Neural cell (in vitro differentiated cells): ENCODE measurements around the gene PIAS1.

Source experiments
- EP300 ChIP-seq: fragments of 450-650 bp; conservative IDR thresholded peaks from 2 replicates; pipeline ENCODE4 v1.6.1; 2014; ENCODE audit warnings: antibody characterized with exemption, mild to moderate bottlenecking, moderate library complexity; ENCODE audit not compliant: poor library complexity, severe bottlenecking
- POLR2AphosphoS5 ChIP-seq: IDR thresholded peaks from 2 replicates; pipeline ENCODE4 v1.6.1; 2012
- RAD21 ChIP-seq: fragments of 450-650 bp; conservative IDR thresholded peaks from 2 replicates; pipeline ENCODE4 v1.6.1; 2014; ENCODE audit warnings: antibody characterized with exemption, mild to moderate bottlenecking, moderate library complexity
- SMC3 ChIP-seq: fragments of 450-650 bp; conservative IDR thresholded peaks from 2 replicates; pipeline ENCODE4 v1.6.1; 2014; ENCODE audit warnings: antibody characterized with exemption, mild to moderate bottlenecking, moderate library complexity; ENCODE audit not compliant: poor library complexity
- TF ChIP-seq, protein P1 (sequence below): fragments of 450-650 bp; IDR thresholded peaks from 2 replicates; pipeline ENCODE4 v1.5.1; 2014; ENCODE audit warnings: antibody characterized with exemption, mild to moderate bottlenecking, moderate library complexity; ENCODE audit not compliant: poor library complexity, severe bottlenecking

DNA sequence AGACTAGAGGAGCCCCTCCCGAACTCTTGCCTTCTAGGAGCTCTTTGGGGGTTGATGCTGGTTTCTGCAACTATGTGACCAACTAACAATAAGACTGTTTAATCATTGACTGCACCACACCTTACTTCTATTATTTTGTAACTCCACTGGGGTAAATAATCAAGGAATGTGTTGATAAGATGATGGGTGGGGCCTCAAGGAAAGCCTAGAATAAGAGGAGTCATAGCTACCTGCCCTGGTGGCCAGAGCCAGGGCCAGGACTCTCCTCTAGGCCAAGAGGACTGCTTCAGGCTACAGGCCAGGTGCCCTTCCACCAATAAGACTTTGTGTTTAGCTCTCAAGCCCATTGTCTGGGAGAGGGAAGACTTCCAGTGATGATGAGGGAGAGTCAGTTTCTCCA is 41.2 kb upstream of the PIAS1 start:
- TF ChIP-seq, protein P1, sequence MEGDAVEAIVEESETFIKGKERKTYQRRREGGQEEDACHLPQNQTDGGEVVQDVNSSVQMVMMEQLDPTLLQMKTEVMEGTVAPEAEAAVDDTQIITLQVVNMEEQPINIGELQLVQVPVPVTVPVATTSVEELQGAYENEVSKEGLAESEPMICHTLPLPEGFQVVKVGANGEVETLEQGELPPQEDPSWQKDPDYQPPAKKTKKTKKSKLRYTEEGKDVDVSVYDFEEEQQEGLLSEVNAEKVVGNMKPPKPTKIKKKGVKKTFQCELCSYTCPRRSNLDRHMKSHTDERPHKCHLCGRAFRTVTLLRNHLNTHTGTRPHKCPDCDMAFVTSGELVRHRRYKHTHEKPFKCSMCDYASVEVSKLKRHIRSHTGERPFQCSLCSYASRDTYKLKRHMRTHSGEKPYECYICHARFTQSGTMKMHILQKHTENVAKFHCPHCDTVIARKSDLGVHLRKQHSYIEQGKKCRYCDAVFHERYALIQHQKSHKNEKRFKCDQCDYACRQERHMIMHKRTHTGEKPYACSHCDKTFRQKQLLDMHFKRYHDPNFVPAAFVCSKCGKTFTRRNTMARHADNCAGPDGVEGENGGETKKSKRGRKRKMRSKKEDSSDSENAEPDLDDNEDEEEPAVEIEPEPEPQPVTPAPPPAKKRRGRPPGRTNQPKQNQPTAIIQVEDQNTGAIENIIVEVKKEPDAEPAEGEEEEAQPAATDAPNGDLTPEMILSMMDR, result no peak
- TF ChIP-seq EP300, result no peak
- TF ChIP-seq RAD21, result no peak
- TF ChIP-seq SMC3, result no peak
- TF ChIP-seq POLR2AphosphoS5, result no peak
